Measurements from ENCODE around the gene TMCO6.

TMCO6 gene

DNA sequence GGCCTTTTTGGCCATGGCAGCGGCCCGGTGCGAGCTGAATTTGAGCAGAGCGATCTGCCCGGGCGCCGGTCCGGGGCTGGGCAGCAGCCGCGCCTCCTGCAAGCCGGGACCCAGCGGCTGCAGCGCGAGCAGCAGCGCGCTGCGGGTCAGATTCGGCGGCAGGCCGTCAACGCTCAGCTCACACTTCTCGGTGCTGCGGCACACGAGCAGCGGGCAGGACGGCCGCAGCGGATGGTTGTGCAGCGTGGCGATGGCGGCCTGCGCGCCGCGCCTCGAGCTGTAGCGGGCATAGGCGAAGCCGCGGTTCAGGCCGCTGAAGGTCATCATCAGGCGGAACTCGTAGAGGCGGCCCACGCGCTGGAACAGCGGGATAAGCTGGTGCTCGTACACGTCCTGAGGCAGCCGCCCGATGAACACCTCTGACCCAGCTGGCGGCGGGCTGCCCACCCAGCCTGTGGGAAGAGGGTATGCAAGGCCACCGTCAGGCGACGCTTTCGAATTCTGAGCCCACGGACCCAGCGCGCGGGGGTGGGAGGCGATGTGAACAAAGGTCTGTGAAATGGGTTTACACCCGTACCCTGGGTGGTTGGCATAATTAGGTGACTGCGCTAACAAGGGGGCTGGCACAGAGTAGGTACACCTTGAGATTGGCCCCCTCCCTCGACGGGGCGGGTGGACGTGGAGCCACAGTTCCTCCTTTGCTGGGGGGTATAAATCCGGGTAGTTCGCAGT, 33.4 kb downstream of the TMCO6 start:
- no peak for DNase-seq (ENCODE audit: extremely low read depth in 1 of 2, low read depth in 1 of 2)

DNA sequence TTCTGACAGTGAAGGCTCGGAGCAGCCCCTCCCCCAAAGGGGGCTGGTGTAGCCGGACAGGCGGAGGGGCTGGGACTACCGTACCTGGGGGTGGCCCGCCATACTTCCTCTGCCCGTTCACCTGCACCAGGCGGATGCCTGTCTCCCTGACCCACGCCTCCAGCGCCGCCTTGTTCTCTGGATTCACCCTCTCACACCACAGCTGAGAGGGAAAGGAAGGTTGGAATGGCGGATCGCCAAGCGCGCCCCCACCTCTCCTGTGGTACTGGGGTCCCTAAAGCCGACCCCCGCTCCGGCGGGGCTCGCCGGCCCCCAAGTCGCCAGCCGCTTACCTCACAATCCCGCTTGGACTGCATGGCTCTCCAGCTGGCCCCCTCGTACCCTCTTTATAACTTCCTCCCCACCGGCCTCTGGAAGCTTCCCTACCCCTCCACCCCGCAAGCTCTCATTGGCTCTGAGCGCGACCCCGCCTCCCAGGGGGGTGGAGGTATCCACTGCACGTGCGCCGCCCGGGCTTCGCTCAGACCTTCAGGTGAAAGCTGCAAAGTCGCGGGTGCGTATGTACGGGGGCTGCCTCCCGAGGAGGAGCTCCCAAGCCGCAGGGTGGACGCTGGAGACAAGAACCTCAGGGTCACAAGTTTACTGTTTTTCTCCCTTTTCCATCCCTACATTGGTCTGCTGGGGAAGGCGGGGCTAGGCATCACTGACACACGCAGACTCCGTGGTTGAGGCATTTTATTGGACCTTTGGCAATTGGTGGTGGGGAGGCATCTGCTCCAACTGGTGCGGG, 34.1 kb downstream of the TMCO6 start, which contains the start of gene DND1:
Gene DND1 (minus strand): TSS at position 390 of the 790 bp plus-strand sequence. CDS start 34 bp downstream, at position 356.
- no peak for DNase-seq (ENCODE audit: extremely low read depth in 1 of 2, low read depth in 1 of 2)

DNA sequence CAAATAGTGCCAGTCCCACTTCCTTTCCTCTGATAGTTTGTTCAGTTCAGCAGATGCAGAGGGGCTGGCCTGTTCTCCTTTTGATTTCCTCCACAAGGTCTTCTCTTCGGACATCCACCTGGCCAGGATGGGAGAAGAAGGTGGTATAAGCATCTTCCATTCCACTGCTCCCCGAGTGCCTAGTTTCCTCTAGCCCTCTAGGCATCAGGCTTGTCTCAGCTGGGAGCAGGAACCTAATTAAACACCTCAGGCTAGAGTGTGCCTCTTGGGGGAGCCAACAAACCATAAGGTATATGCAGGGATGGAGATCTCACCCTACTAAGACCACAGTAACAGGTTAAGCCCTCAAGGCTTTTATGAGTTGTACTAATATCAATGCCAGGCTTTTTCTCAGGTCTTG, 35.0 kb downstream of the TMCO6 start:
- no peak for DNase-seq (ENCODE audit: extremely low read depth in 1 of 2, low read depth in 1 of 2)

DNA sequence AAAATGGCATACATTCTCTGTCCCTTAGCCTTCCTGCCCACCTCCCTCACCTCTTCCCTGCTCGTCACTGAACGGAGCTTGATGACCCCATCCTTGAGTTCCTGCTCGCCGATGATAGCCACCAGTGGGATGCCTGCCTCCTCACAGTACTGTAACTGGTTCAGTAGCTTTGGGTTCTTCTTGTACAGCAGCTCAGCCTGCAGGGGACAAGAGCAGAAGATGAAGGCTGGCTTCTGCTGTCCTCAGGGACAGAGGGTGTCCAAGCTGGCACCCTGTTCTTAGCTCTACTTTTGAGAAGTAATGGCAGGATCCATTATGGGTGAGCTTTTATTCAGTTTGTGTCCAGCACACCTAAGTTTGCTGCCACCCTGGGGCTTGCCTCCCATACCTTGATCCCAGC, 35.4 kb downstream of the TMCO6 start:
- no peak for DNase-seq (ENCODE audit: extremely low read depth in 1 of 2, low read depth in 1 of 2)

DNA sequence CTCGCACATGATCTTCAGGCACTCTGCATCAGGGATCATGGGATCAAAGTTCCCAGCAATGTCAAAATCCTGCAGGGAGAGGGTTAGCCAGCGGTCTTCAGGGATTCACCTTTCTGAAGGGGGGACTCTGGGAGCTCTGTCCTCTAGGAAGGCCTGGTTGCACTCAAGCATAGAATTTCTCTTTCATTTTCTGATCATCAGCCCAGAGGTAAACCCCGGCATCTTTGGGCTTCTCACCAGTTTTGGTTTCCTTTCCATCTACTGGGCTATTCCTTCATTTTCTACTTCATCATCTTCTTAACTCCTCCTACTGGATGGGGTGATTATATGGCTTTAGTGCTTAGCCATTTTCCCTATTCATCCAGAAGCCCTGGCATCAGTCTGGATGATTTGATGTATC, 38.7 kb downstream of the TMCO6 start:
- DNase-seq (ENCODE audit: extremely low read depth in 1 of 2, low read depth in 1 of 2): no peak

DNA sequence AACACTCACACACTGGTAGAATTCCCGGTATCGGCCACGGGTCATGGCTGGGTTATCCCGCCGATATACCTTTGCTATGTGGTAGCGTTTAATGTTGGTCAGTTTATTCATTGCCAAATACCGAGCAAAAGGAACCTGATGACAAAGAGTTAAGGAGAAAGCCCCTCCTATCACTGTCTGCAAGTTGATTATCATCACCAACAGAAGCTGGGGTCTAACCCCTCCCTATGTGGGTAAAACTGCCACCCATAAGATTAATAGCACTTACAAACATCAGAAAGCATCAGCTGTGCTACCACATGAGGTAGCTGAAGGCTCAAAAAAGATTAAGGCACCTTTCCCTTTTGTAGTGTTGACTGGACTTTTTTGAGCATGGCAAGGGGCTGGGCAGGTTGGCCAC, 39.7 kb downstream of the TMCO6 start:
- no peak for DNase-seq (ENCODE audit: extremely low read depth in 1 of 2, low read depth in 1 of 2)

DNA sequence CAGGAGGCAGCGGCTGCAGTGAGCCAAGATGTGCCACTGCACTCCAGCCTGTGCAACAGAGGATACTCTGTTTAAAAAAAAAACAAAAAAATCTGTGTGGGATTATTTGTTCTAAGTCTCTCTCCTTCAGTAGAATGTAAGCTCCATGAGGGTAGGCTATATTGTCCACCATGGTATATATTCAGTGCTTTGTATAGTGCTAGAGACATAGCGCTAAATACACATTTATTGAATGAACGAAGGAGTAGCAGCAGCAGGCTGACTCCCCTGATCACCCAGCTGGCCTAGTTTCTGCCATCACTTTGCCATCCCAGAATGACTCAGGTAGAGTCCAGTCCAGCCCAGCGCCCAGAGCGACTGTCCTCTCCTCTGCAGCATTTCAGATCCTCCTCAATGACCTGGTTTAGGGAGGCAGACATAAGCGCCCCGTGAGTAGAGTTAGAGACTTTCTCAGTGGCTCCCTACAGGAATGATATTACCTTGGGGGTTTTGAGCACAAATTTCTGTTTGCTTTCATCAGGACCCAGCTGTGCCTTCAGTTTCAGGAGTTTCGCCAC, 51.2 kb downstream of the TMCO6 start:
- no peak for DNase-seq (ENCODE audit: extremely low read depth in 1 of 2, low read depth in 1 of 2)

DNA sequence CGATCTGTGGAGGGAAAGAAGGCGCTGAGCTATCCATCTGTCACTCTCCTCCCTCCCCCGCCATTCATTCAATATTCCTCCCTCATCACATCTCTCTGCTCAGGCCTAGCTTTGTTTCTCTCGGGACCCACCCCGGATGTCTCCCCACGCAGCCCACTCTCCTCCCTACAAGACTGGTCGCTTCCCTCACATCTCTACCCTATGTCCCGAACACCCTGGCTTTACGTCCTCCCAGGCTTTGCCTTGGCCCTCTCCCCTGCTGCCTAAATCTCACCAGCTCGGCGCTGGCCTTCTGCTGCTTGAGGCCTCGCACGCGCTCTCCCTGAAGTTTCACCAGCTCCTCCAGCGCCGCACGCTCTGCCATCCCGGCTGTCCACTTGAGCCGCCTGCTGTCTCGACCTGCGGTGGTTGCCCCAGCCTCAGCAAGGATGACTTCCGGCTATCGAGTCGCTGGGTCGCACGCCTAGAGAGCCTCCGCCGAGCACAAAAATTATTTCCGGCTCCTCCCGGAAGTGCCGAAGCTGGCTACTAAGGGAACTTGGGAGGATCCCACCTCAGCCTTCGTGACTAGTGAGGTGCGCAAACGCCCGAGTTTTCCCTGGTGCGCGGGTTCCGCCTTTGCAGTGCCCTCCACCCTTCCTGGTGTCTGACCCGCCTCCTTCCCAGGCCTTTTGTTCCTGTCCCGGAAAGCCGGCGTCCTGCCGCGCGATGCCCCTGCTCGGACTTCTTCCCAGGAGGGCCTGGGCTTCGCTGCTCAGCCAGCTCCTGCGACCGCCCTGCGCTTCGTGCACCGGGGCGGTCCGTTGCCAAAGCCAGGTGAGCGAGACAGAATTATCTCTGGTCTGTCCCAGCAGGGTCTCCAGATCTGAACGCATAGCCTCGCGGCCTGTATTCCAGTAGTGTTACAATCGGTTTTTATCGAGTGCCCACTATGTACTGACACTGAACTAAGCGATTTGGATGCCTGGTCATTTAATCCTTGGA, 52.0 kb downstream of the TMCO6 start, which contains the start of the genes HARS1 and HARS2:
Gene HARS1 (minus strand): TSS at position 430 of the 984 bp plus-strand sequence. CDS start 66 bp downstream, at position 364.
Gene HARS2 (plus strand): TSS at position 515 of the 984 bp plus-strand sequence. CDS start 194 bp downstream, at position 709.
- peak; percentile 60 to 64 for DNase-seq (ENCODE audit: extremely low read depth in 1 of 2, low read depth in 1 of 2)

DNA sequence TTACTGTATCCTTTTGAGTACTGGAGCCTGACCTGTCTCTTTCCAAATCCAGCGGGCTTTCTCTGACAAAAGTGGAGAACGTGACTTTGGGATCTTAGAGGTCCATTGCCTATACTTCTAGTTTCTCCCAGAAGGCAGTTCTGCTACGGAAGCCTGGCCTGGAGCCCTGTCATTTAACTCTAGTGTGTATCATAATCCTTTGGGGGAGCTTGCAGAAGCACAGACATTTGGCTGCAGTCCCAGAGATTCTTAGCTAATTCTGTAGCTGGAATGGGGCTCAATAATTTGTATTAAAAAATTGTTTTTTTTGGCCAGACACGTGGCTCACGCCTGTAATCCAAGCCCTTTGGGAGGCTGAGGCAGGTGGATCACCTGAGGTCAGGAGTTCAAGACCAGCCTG, 55.0 kb downstream of the TMCO6 start:
- DNase-seq (ENCODE audit: extremely low read depth in 1 of 2, low read depth in 1 of 2): no peak

Measured in activated CD8-positive, alpha-beta memory T cell treated with anti-CD3 and anti-CD28 coated beads for 1 hour (primary cell).